ENCODE measurements around the gene CLRN3.

The CLRN3 gene

GRCh38 chr10:127875449-127875765 lies 17.3 kb downstream of the CLRN3 start:
- no peak for DNase-seq (ENCODE audit: low read depth in 2 of 2, low spot score in 1 of 2)

- no peak for DNase-seq (ENCODE audit: low read depth in 2 of 2, low spot score in 1 of 2)
Observed at GRCh38 chr10:127874671-127875448, 17.9 kb downstream of the CLRN3 start.

DNA sequence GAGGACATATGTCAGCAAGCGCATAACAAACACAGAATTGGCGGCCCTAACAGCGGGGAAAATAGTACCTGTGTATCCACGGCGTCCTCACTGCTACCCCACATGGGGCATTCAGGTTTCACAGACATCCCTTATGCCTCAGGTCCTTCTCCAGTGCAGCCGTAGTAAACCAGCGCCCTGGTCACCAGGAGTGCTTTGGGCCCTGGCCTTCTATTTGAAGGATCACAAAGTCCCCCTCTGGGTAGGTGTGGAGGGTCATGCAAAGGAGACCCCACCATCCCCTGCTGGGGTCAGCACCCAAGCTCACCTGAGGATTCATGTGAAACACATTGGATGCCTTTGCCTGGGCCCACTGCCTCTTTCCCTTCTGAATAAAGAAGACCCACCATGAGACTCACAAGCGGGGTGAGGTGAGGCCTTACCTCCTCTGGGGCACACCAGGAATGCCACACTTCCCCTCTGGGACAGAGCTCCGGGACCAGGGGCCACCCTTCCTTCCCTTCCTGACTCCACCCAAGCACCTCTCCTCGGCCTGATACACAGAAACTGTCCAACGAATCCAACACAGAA lies 18.8 kb downstream of the CLRN3 start:
- DNase-seq (ENCODE audit: low read depth in 2 of 2, low spot score in 1 of 2), result no peak

DNA sequence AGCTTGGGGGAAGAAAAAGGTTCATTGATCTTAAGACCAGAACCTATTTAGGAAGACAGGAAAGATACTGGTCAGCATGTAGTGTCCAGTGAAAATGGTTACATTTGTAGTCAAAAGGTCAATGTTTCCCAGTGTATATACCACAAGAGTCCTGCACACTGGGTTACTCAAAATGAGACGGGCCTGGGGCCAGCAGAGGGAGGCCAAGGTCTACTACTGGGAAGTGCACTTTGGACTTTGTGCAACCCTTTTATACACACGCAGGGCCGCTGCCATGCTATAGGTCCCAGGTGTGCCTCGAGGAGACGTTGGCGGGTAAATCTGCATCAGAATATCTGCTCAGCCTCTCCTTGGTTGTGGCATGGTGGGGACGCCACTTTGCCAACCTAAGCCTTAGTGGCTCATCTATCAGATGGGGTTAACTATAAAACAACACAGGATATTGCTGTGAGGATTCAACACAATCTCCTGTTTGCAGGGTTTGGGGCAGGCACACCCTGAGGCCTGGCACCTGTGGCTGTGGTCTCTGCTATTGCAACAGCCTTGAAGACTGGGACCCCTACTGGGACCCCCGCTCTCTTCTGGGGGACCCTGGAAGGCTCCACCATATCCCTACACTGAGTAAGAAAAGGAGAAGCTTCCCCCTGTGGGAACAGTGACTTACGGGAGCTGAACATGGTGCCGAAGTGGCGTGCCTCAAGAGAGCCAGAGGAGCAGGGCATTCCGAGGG lies 19.7 kb downstream of the CLRN3 start:
- no peak for DNase-seq (ENCODE audit: low read depth in 2 of 2, low spot score in 1 of 2)

GRCh38 chr10:127872011-127872761 lies 20.6 kb downstream of the CLRN3 start:
- DNase-seq (ENCODE audit: low read depth in 2 of 2, low spot score in 1 of 2), result no peak

DNA sequence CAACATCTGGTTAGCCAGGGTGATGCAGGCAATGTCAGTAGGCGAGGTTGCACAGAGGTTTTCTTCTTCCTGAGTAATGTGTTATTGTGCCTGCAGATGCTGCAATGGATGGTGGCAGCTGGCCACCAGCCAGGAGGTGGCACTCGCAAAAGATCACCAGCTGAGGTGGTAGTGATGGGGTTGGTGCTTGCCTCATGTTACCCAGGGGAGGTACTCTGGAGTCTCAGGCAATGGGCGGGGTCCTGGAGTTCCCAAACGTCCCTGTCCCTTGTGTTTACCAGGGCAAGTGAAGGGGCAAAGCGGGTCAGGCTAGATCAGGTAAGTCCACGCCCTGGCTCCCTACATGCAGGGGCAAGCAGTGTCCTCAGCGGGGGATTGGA lies 21.1 kb downstream of the CLRN3 start:
- DNase-seq (ENCODE audit: low read depth in 2 of 2, low spot score in 1 of 2), result no peak

- no peak for DNase-seq (ENCODE audit: low read depth in 2 of 2, low spot score in 1 of 2)
Observed at GRCh38 chr10:127869329-127869728, 23.4 kb downstream of the CLRN3 start.

DNA sequence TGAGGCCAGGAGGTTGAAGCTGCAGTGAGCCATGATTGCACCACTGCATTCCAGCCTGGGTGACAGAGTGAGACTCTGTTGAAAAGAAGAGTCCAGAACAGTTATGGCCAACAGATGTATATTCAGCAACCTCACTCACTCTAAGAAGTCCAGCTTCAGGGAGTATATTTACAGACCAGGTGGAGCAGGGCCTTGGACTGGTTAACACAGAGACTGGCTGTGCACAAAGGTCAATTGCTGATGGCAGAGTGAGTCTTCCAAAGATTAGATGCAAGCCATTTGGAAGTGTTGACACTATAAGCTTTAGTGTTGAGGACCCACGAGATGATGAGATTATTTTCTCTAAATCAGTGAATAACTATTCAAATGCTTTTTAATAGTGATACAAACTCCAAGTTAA lies 24.9 kb downstream of the CLRN3 start:
- no peak for DNase-seq (ENCODE audit: low read depth in 2 of 2, low spot score in 1 of 2)

- DNase-seq (ENCODE audit: low read depth in 2 of 2, low spot score in 1 of 2), result no peak
Observed at GRCh38 chr10:127866276-127867013, 26.3 kb downstream of the CLRN3 start.

DNA sequence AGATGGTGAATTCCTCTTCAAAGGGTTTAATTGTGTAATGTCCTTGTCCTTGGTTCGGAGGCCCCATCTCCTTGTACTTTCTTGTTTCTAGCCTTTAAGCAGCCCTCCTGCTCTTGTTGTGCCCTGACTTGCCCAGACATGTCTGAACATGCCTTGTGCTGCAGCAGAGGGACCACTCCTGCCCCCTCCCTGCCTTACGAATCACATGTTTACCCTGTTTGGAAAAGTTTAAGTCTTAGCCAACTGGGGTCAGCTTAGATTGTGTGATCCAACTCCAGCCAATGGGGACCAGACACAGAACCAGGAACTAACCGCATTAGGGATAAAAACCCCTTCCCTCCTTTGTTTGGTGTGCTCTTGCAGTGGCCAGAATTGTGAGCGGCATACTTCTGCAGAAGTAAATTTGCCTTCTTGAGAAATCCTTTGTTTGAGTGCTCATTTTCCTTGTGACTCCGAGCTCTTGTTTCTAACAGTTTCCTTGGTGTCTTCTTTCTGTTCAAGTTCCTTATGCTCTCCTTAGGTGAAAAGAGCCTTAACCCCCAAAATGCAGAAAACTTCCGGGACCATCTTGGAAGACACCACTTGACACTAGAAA lies 29.4 kb downstream of the CLRN3 start:
- no peak for DNase-seq (ENCODE audit: low read depth in 2 of 2, low spot score in 1 of 2)

DNA sequence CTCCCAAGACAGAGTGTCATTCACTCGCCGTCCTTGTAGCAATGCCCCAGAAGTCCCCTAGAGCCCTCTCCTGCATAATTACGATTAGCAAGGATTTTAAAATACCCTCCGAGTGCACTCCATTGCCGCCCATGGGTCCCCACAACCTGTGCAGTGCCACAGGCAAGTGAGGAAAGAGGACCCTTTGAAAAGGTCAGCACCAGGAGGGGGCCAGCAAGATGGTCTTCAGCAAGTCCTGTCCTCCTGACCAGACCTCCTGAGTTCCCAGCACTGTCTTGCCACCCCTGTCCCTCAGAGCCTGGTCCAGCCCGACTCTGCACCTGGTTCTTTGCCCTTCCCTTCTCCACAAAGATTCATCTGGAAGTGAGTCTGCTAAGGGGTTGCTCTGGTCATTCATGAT lies 32.1 kb downstream of the CLRN3 start:
- no peak for DNase-seq (ENCODE audit: low read depth in 2 of 2, low spot score in 1 of 2)

- no peak for DNase-seq (ENCODE audit: low read depth in 2 of 2, low spot score in 1 of 2)
Observed at GRCh38 chr10:127855976-127856375, 36.8 kb downstream of the CLRN3 start.

GRCh38 chr10:127855591-127855881 lies 37.2 kb downstream of the CLRN3 start:
- DNase-seq (ENCODE audit: low read depth in 2 of 2, low spot score in 1 of 2), result no peak

DNA sequence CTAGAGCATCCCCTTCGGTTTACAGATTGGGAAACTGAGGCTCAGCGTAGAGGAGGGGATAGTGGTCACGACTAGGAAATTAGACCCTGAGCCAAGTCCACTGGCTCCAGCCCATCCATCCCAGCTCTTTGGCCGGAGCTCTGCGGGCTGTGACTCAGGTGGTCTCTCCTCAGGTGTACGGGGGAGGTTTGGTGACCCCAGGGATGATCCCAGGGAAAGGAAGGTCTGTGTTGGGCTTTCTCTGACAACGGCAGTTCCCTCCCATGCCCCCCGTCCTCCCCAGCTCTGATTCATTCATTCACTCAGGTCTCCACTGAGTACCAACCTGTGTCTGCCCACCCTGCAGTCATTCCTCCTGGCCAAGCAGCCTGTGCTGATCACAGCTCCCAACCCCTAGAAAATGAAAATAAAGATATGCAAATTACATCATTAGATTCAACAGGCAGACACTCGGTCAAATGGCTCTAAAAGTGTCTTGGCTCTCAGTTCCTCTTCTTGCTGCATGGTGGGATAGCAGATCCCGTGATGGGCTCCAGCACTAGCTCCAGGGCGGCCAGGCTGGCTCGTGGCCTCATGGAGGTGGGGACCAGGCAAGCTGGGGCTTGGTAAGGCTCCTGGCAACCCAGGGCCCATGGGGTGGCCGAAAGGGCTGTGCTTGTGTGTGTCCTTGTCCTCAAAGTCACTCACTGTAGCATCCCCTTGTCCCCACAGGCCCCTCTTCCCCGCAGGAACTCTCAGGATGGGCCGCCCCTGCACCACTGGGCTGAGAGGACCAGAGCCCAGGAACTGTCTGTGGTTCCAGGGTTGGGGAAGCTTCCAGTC lies 37.8 kb downstream of the CLRN3 start:
- DNase-seq (ENCODE audit: low read depth in 2 of 2, low spot score in 1 of 2), result no peak

DNA sequence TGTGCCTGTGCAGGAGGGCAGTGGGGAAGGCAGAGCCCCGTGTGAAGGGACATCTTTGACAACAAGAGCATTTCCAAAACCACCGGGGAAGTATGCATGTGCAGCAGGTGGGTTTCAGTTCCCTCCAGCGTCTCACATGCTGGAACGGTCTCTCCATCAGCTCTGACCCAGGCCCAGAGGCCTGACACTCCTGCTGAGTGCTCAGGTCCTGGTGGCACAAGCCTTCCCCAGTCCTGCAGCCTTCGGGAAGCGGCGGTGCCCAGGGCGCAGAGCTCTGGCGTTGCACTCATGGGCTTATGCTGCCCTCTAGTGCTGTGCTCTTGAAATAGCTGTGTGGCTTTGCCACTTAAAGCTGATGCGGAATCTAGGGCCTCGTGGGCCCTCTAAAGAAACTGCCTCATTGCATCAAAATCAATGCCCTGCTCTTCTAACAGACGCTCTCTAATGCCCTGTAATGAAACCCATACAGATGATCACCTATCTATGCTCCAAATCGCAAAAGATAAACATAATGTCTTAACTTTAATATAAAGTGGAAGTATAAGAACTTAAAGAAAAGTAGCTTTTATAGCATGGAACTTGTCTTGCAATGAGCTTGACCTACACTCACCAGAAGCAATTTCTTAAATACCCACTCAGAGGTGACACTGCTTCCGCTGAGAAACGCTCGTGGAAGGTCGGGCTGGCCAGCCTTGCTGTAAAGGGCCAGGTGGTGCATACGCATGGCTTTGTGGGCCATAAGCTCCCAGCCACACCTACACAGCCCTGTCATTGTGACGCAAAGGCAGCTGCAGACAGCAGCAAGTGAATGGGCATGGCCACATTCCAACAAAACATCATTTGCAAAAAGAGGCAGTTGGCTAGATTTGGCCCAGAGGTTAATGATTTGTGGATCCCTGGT lies 38.6 kb downstream of the CLRN3 start:
- DNase-seq (ENCODE audit: low read depth in 2 of 2, low spot score in 1 of 2), result no peak

DNA sequence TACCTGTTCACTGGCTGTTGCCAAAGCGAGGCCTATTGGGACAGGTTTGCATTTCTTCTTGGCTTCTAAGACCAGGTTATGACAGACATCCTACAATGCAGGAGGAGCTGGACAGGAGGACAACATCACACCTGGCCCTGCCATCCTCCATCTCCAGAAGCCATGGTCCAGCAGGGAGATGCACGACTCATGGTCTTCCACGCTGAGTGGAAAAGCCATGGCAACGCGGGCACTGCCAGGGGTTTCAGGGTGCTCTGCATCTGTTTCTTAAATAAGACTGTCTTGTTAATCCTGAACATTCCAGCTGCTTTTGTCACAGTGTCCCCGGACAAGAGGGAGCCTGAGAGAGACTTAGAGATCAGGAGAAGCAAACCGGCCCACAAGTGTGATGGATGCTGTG lies 40.3 kb downstream of the CLRN3 start:
- no peak for DNase-seq (ENCODE audit: low read depth in 2 of 2, low spot score in 1 of 2)

DNA sequence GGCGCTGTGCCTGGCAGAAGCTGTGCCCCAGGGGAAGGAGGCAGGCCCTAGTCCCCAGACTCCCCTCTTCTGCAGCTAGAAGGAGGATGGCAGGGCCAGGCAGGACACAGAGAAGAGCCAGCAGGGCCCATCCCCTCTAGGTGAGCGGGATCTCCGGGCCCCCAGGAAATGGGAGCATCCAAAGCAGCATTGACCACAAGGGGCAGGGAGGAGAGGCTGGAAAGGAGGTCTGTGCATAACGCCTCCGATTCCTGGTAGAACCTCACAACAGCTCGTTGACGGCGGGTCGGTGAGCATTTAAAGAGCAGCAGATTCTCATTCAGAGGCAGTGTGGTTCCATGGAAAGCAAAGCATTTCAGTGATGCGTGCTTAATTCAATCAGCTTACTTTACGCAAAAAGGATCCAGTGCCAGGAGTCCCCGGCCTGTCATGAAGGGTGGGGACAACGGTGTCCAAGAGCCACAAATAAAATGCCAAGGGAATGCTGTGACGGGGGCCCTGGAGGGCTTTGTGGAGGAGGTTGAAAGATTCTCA lies 41.0 kb downstream of the CLRN3 start:
- DNase-seq (ENCODE audit: low read depth in 2 of 2, low spot score in 1 of 2), result no peak

DNA sequence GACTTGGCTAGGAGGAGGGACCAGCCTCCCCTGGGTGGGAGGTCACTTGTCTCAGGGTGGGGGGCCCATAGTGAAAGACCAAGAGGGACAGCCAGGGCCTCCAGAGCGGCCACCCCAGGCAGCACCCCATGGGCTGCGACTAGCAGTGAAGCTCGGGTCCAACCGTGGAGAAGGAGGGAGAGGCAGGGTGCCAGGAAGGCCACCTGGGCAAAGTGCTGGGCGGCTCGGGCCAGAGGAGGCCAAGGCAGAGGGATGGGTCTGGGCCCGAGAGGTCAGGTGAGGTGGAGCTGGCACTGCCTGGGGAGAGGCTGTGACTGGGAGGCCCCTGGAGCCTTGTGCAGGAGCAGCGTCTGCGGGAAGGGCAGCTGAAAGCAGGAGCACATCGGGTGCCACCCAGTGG lies 41.8 kb downstream of the CLRN3 start:
- no peak for DNase-seq (ENCODE audit: low read depth in 2 of 2, low spot score in 1 of 2)

GRCh38 chr10:127849921-127850320 lies 42.8 kb downstream of the CLRN3 start:
- DNase-seq (ENCODE audit: low read depth in 2 of 2, low spot score in 1 of 2), result no peak

All from stimulated activated CD8-positive, alpha-beta memory T cell treated with anti-CD3 and anti-CD28 coated beads, Interleukin-4, amount 100 ng/mL, for 4 hours (primary cell).